Endothelial cell of umbilical vein (primary cell): ENCODE results near the gene ANO7.

ENCODE experiments used
- POLR2A ChIP-seq: IDR thresholded peaks from 2 replicates; pipeline ENCODE4 v1.6.1; 2012; ENCODE audit warnings: low read depth, mild to moderate bottlenecking, control low read depth, low read length
- TF ChIP-seq, protein P1 (sequence below), 2 donors: IDR thresholded peaks; 1 replicate in 1 of 2; 2 replicates in 1 of 2; pipeline ENCODE4 v1.5.1; 2011; ENCODE audit warnings: low read length in 2 of 2, mild to moderate bottlenecking in 2 of 2, moderate library complexity in 2 of 2, control low read depth in 1 of 2, inconsistent platforms in 1 of 2, low read depth in 1 of 2; ENCODE audit not compliant: insufficient read depth in 1 of 2; ENCODE audit errors: extremely low read depth in 1 of 2

DNA sequence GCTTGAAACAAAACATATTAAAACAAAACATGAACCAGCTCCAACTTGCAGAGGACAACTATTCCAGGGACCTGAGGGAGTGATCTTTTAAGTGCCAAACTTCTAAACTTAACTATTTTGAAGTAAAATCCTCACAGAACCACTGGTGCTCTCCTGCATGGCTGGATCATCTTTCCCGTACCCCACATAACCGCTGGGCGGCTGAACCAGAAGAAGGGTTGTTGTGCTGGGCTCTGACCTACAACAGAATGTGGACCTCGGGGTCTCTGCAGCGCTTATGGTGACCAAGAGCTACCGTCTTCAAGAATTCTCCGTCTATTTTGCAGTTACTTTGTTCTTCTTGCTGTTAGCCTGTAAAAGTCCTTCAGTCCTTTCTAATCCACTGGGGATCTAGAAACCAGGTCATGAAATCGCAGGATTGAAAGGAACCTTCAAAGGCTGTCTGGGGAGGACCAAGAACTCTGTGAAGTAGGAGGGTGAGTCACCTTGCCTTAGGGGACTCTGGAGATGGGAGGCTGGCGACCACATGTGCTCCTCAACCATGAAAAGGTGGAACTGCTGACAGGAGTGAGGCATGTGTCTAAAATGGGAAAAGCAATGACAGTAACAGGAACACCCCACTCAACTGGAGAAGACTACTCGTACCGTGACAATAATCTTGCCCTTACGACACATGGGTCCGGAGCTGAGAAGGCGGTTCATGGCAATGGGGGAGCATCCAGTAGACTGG is 80.4 kb downstream of the ANO7 start:
- TF ChIP-seq, protein P1, sequence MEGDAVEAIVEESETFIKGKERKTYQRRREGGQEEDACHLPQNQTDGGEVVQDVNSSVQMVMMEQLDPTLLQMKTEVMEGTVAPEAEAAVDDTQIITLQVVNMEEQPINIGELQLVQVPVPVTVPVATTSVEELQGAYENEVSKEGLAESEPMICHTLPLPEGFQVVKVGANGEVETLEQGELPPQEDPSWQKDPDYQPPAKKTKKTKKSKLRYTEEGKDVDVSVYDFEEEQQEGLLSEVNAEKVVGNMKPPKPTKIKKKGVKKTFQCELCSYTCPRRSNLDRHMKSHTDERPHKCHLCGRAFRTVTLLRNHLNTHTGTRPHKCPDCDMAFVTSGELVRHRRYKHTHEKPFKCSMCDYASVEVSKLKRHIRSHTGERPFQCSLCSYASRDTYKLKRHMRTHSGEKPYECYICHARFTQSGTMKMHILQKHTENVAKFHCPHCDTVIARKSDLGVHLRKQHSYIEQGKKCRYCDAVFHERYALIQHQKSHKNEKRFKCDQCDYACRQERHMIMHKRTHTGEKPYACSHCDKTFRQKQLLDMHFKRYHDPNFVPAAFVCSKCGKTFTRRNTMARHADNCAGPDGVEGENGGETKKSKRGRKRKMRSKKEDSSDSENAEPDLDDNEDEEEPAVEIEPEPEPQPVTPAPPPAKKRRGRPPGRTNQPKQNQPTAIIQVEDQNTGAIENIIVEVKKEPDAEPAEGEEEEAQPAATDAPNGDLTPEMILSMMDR (IDR thresholded peaks at IDR 0.05; ENCODE audit: extremely low read depth in 1 of 2, insufficient read depth in 1 of 2, low read depth in 1 of 2, low read length in 2 of 2): no peak
- TF ChIP-seq POLR2A: no peak
